GM19463 (cell line): ENCODE data around the gene PLCH2.
"Not testable (repeated sequence)": the region's sequence is repeated elsewhere in the genome, so short reads cannot be mapped to it uniquely, and the experiment has no call there.

Experiments
- ATAC-seq: cut with Tn5 transposase; IDR thresholded peaks from one replicate; pipeline ENCODE4 v1.9.1; 2021; ENCODE audit warnings: mild to moderate bottlenecking, moderate library complexity; ENCODE audit not compliant: unreplicated experiment

The PLCH2 gene

DNA sequence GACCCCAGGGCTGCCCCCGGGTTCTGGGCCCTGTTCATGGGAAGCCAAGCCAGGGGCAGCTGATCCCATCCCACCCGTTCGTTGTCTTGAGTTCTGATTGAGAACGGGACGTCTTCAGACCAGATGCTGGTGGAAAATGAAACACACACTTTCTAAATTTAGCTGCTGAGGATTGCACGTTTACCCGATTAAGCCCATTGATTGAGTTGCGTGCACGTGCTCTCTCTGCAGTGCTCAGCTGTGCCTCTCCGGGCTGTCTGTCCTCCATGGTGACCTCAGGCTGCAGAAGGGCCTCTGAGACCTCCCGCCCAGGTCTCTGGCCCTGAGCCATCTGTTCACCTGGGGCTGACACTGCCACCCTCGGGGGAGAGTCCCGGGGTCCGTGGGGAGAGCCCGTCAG, 36.7 kb upstream of the PLCH2 start:
- ATAC-seq: no peak

- ATAC-seq: not testable (repeated sequence)
Observed at GRCh38 chr1:2440346-2440745, 35.7 kb upstream of the PLCH2 start.

DNA sequence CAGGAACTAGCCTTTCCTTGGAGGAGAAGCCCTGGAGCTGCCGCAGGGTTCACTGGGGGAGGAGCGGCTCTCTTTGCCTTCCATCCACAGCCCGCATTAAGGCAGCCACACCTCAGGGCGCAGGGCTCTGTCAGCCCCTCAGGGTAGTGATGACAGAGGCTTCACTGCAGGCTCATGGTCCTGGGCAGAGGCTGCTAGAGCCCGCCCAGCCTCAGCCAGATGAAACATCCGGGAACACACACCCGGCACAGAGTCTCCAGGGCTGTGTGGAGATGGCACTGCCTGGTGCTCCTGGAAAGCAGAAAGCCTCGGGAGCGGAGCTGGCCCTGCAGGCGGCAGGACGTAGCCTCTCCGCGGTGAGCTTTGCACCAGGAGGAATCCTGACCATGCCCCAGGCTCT, 34.3 kb upstream of the PLCH2 start:
- ATAC-seq: no peak

GRCh38 chr1:2442661-2443060, 33.4 kb upstream of the PLCH2 start:
- ATAC-seq: no peak

DNA sequence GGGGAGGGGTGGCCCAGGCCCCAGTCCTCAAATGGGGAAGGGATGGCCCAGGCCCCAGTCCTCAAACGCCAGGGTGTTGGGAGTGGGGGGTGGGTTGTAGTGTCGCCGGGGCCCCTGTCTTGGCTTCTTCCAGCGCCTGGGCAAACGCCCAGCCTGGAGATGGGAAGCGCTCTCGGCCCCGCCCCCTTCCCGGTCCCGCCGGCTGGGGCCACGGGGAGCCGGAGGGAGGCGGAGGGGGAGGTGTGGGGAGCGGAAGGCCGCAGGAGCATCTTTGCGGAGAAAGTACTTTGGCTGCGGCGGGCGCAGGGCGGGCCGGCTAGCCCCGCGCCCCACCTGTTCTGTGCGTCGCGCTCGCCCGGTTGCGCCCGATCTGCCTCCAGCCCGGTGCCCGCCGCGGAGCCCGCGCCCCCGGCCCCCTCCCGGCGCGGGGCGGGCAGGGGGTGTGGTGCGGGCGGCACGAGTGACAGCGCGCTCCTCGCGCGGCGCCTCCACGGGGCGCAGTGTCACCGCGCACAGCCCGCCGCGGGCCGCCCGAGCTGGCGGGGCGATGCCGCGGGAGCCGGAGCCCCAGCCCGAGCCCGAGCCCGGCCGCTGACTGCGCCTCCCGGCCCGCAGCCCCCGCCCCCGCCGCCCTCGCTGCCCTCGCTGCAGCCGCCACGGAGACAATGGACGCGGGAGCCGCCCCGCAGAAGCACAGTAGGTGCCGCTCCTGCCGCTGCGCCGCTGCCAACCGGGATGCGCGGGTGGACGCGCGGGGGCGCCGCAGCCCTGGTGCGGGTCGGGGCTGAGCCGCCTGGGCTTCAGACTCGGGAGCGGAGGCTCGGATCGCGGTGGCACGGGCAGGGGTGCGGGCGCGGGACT, 32.6 kb upstream of the PLCH2 start:
- no peak for ATAC-seq

DNA sequence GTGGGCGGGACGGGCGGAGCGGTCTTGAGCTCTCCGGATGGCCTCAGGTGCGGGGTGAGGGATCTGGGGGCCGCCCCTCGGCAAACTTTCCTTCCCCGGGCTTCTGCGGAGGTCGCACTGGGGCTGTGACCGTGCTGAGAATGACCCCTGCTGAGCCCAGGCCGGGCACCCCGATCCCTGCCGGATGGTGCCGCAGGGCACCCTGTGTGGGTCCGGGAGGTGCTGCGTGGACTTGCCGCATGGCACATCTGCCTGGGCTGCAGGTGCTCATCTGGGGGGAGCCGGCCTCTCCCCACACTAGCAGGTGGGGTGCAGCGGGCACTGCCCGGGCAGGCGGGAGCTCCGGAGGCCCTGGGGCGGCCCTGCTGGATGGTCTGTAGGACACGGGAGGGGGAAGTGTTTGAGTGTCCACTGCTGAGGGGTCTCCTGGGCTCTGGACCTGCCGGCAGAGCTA, 31.9 kb upstream of the PLCH2 start:
- no peak for ATAC-seq

DNA sequence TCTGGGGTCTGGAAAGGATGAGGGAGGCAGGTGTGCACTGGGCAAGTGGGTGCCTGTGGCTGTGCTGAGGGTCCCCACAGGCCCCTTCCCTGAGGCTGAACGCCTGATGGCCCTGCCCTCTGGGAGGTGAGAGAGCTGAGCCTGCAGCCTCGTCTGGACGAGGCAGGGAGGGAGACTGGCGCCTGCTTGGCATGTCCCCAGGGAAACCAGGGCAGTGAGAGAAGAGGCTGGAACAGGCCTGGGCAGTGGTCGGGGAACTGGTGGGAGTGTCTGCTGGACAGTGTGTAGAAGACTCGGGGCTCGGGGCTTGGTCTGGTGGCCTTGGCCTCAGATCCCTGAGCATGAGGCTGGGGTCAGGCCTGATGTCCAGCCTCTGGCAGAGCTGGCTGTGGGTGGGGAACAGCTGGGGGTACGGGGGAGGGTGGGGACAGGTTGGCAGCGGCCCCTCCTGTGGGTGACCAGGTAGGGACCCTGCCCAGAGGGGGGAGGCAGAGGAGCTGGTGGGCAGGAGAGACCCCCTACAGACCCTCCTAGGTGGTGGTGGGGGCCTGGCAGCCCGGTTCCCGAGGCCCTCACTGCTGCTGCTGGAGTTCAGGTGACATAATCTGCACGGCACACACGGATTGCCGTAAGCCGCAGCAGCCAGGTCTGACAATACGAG, 30.8 kb upstream of the PLCH2 start:
- no peak for ATAC-seq

GRCh38 chr1:2445823-2446215, 30.3 kb upstream of the PLCH2 start:
- ATAC-seq: no peak

DNA sequence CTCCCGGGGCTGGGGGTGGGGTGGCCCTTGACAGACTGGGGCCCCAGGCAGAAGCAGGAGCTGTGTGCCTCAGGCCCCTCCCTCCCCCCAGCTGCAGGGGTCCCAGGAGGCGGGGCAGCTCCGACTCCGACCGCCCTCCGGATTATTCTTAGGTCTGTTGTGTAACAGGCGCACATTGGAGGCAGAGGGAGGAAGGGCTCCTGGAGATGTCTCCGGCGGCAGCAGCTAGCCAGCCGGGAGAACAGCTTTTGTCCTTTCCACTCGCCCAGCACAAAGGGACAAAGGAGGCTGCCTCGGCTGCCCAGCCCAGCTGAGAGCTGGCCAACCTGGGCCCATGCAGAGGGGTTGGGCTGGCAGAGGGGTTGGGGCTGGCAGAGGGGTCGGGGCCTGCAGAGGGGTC, 29.7 kb upstream of the PLCH2 start:
- no peak for ATAC-seq

GRCh38 chr1:2446861-2447260, 29.2 kb upstream of the PLCH2 start:
- no peak for ATAC-seq

- ATAC-seq: no peak
Observed at GRCh38 chr1:2447276-2448097, 28.6 kb upstream of the PLCH2 start.

DNA sequence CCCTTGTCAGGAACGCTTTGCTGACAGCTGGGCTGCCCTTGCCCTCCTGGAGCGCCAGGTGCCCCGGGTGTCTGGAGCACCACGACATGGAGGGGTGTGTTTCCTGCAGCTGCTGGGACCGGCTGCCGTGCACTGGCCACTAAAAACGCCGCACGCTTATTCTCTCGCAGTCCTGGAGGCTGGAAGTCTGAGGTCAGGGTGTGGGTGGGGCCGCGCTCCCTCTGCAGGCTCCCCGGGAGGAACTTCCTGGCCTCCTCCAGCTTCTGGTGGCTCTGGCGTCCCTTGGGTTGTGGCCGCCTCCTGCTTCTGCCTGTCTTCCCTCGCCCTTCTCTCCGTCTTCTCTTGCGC, 28.0 kb upstream of the PLCH2 start:
- no peak for ATAC-seq

- no peak for ATAC-seq
Observed at GRCh38 chr1:2449636-2450454, 26.2 kb upstream of the PLCH2 start.

DNA sequence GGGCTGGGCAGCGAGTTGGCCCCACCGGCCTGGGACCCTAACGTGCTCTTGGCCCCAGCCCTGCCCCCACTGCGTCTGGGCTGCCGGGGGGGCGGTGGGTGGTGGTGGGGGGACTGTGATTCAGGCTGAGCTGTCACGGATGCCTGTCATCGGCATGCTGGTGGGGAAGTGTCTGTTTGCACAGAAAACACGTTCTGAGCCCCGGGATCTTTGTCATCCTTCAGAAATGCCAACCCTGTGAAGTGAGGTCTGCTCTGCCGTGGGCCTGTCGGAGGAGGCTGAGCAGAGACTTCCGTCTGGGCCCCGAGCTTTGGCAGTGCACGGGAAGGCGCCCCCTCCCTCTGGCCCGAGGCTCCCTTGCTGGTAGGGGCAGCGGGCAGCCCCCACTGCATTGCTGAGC, 24.3 kb upstream of the PLCH2 start:
- ATAC-seq: no peak

DNA sequence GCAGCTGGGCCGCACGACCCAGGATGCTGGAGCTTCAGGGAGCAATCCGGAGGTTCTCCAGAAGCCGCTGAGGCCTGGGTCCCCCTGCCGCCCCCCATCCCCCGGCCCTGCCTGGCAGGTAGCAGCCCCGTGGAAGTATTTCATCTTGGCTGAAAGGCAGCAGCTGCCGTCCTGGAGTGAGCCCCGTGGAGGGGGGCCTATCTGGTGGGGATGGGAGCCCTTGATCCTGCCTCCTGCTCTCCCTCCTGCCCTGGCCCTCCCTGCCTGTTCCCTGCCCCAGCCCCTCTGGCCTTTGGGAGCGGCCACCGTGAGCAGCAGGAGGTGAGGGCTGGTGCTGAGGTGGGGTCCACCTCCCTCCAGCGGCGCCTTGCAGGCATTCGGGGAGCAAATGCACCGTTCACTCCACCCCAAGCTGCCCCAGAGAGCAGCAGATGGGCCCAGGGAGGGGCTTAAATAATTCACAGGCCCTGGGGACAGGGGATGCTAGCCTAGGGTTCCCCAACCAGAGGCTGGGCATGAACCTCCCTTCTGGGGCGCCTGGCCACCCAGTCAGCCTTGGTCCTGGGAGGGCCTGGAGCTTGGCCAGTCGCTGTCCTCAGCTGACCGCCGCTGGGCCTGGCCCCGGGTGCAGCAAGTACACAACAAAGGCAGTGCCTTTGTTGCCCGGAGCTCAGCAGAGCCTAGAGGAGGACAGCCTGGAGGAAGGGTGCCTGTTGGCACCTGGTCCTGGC, 23.7 kb upstream of the PLCH2 start:
- ATAC-seq: no peak

DNA sequence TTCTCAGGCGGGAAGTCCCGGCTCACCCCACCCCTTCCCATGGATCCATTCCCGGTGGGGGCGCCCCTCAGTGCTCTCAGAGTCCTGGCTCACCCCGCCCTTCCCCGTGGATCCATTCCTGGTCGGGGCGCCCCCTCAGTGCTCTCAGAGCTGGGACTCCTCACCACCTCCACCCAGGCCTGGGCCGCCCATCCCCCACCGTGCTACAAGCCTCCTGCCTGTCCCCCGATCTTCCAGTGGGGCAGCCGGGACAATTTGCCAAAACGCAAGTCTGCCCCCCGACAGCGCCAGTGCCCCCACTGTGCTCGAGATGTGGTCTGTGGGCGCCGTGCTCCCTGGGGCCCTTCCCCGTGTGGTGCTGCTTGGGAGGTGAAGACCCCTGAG, 23.2 kb upstream of the PLCH2 start:
- no peak for ATAC-seq

DNA sequence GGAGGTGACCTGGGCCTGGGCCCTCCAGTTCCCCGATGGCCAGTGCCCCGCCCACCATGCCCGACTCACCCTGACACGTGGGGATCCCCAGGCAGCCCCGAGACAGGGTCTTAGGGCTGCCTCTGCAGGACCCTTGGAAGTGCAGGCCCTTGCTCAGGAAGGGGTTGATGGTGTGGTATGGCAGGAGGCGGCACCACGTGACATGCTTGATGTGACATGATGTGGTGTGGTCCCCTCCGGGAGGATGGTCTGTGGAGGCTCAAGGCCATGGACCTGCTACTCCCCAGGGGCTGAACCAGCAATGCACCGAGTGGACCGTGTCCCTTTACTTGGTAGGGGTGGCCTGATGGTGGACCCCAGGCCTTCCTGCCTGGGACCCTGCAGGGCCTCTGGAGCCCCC, 21.9 kb upstream of the PLCH2 start:
- no peak for ATAC-seq

GRCh38 chr1:2455757-2456156, 20.3 kb upstream of the PLCH2 start:
- ATAC-seq: no peak

DNA sequence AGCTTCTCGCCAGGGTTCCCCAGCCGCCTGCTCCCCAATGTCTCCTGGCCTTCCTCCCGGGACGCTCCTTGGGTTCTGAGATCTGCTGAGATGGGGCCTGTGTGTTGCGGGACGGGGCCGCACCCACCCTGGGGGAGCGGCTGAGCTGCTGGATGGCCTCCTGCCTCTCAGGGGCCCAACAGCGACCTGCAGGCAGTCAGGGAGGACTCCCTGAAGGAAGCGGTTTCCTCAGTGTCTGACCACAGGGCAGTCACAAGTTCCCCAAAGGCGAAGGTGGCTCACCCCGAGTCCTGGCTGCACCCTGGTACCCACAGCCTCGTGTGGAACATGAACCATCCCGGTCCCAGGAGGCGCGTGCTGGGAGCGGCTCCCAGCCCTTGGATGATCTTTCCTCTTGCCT, 18.6 kb upstream of the PLCH2 start:
- no peak for ATAC-seq

GRCh38 chr1:2458687-2459086, 17.4 kb upstream of the PLCH2 start:
- no peak for ATAC-seq
